Activated CD8-positive, alpha-beta memory T cell treated with anti-CD3 and anti-CD28 coated beads for 24 hours (primary cell): Measurements from ENCODE around the gene HMGN3.

Source experiments
- DNase-seq: peaks from one replicate; pipeline ENCODE4 v3.0.0-alpha.2; 2020

HMGN3 gene

DNA sequence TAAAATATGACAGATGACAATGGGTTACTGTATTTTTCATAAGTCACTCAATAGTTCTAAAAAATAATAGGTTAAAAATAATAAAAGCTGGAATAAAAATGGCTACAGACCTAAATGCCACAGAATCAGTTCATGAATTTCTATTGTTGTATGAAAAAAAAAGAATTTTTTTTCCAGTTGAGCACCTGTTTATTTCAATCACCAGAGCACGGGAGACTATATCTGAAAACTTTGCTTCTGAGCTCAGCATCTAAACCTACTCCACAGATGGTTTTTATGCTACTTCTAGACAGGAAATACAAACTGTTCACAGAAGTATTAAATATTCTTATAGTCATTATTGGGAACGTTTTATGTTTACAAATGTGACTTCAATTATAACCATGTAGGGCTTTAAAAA, 50.4 kb downstream of the HMGN3 start:
- no peak for DNase-seq

DNA sequence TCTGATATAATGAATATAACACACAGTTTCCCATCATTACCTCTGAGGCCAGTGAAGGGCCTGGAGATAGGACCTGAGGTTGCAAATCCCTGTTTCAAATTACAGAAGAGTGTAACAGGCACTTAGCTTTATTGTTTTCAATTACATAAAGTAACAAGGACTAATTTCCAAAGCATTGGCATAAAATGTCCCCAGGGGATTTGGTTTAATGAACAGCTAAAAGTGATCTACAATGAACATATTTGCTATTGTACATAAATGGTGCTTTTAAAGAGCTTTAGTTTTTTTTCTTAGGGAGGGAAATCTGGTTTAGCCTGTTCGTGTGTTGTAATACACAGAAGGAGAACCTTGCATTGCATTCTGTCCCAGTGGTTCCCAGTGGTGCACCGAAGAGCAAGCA, 54.4 kb downstream of the HMGN3 start:
- no peak for DNase-seq

DNA sequence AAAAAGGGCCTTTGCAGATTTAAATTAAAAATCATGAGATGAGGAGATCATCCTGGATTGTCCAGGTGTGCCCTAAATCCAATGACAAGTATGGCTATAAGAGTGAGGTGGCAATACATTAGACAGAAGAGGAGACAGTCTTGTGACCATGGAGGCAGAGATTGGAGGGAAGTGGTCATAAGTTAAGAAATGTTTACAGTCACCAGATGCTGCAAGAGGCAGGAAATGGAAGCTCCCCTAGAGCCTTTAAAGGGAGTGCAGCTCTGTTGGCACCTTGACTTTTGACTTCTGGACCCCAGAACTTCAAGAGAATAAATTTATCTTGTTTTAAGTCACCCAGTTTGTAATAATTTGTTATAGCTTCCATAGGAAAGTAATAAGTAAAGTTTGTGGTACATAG, 61.1 kb downstream of the HMGN3 start:
- DNase-seq = no peak

DNA sequence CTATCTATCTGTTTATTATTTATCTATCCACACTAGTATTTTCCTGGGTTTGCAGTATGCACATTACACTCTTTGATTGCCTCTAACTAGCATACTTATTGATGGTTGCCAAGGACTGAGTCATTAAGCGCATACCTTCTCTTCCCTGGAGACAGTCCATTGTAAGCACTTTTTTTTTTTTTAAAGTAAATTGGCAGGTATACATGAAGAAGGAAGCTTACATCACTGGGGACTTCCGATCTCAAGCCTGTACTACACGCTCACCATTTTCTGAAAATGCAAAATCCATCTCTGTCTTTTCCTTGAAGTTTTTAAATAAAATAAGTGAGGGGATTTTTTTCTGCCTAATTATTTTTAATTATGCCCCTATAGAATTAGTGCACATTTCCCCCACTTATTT, 63.5 kb downstream of the HMGN3 start:
- no peak for DNase-seq

DNA sequence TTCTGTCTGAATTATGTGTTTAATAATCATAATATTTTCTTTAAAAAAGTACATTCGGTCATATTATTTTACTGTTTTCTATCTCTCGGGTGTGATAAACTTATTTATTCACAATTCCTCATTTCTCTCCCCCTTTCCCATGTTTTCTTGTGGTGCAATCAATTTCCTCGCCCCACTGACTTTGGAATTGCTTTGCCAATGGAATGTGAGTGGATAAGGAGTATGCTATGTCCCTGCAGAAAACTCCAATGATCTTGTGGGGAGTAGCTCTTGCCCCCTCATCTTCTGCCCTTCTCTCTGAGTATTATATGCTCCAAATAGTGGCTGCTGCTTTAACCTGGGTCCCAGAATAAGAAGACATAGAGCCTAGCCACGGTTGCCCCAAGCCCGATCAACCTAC, 64.1 kb downstream of the HMGN3 start:
- DNase-seq = no peak

DNA sequence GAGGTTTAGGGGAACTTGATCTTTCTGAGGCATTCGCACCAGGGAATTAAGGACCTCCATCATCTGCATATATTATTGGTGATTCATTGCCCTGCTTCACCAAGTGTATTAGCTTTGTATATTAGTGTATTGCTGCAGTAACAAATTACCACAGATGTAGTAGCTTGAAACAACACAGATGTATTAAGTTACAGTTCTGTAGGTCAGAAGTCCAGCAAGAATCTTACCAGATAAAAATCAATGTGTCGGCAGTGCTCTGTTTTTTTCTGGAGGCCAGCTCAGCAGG, 65.8 kb downstream of the HMGN3 start:
- DNase-seq = no peak

DNA sequence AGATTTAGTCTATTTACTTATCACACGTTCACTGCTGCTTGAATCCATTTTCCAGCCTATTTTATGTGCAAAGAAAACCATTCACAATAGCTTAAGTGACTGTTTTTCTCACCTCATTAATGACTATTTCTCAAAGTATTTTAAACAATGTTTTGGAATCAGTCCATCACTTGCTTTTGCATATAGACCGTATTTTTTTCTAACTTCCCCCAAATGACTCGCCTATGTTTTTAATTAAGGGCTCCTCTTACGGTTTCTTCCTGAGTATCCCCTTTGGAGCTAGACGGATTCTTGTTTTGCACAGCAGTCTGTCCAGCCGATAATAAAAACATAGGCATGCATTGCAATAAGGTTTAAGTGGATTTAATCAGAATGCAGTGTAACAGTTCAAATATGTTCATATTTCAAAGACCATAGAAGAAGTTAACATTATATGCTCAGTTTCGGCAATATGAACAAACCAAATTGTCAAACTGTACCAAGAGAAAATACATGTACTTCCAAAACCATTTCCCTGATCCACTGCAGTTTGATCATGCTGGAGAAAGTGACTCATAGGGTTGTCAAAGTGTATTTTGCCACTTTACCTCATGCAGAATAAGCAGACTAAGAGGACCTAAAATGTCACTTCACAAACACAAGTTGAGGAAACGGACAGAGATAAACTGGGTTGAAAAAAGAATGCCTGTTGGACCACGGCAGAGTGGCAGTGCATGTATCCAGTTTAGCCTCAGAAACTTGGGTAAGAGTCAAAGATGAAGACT, 66.4 kb downstream of the HMGN3 start:
- DNase-seq = no peak

DNA sequence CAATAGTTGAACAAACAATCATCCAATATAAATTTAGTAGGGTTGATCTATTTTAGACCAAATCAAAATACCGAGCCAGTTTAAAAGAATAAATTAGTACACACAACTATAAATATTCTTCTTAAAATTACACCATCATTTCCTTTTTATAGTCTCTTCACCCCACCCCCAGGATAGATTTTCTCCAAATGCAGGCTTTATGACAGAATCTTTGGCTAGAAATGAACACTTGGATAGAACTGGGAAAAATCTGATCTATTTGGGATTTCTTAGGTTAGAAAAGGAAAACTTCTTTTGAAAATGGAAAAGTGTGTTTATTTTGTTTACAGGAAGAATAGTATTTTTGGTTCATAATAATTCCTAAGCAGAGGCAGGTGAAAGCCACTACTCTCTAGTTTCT, 74.6 kb downstream of the HMGN3 start:
- DNase-seq = no peak

DNA sequence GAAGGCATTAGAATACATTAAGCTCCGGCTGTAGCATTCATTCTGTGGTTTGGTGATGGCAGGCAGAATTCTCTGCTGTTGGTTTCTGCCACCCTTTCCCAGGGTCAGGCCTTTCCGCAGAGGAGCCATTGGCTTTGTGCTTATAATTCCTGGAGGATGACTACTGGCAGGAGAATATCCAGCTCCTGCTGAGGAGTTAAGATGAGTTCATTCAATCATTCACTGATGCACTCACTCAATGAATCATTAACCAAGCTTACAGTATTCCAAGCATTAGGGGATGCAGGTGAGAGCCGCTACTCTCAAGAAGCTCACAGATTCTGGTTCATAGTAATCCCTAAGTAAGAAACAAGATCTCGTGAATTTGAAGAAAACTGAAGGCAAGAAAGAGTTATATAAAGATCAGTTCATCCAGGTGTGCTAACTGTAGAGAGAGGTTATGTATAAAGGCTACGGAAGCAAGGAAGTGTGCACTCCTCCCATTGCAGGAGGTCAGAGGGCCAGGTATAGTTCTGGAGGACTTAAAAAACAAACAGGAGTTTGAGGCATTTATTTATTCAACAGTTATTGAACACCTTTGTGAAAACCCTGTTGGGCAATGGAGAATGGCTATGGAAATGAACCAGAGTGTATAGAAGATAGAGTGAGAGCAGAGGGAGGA, 75.5 kb downstream of the HMGN3 start:
- DNase-seq = no peak

DNA sequence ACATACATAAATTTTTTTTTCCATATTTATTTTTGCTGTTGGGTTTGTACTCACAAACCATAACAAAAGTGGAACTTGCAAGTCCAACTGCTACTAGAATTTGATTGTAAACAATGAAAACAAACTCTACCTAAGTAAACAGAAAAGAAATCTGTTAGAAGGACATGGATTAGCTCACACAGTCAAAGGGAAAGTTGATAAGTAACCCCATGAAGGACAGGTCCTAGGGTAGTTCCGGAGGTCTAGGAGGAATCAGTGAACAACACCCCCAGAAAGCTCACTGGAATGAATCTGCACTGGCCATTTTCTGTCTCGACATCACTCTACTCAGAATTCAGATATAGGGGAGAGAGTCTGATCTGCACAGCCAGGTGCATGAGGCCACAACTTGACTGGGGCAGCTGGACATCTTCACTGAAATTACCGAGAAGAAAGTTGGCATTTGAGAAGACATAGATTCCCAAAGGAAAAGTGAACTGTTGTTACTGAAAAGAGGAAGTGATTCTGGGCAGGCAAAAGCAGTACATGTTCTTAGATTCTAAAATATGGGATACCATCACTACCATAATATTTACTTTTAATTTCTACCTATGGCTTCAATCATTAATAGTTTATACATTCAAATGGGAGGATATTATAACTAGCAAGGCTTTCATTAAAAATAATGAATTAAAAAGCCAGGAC, 76.4 kb downstream of the HMGN3 start:
- DNase-seq = no peak

DNA sequence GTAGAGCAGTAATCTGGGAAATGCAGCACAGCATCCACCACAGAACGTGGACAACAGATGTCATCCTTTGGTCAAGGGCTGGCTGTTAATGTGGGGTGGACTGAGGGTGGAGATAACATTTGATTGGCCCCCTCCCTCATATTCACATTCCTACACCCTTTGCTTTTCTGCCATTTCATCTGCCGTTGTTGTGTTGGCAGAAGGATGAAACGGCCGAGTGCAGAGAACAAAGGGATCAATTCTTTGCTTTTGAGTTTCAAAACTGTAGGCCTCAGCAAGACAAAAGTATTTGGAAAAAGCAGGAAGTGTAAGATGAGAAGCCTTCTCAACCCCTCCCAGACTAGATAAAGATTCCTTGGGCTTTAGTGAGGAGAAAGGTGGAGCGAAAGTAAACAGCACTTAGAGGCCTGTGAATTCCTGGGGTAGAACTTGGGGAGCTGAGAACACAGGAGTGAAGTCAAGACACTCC, 82.2 kb downstream of the HMGN3 start:
- DNase-seq = no peak
